Measurements from ENCODE around the gene MYO1A. TPM values are rescaled to one million over a fixed set of nuclear protein-coding genes. Genes with fewer than 3 reads are reported as not detected.
"Not testable (repeated sequence)": the region's sequence is repeated elsewhere in the genome, so short reads cannot be mapped to it uniquely, and the experiment has no call there.

The MYO1A gene
- total and polyA plus RNA-seq, 5 donors = 0.02 to 0.43 (median 0.32) TPM; not detected in 1

GRCh38 chr12:57057067-57057751 lies 7.3 kb upstream of the MYO1A start:
- DNase-seq (no peak), ATAC-seq (no peak)
- Histone ChIP-seq H3K4me3 (ENCODE audit: low read length) (no peak overlapping the region), H3K27ac (ENCODE audit: low read length) (no peak overlapping the region), H3K4me1 (ENCODE audit: control insufficient read depth, insufficient read depth, low read length) (no peaks in the 10 kb centered on the region), H3K9me3 (ENCODE audit: control insufficient read depth, low read length) (no peaks in the 10 kb centered on the region), H3K27me3 (ENCODE audit: control insufficient read depth, insufficient read depth) (no peaks in the 10 kb centered on the region)
- intact Hi-C loops (cut with DNase I) = loop anchor here in 2 of 4 donors (5.0 kb wide), 2 partner anchors 45 to 295 kb away; partner anchors contain the start of gene HSD17B6 (in 1 of the 2)
- 90% methylated on average over 6 of the region's 6 CpGs for whole genome bisulfite sequencing

- Histone ChIP-seq H3K4me3 (ENCODE audit: low read length) (no peak overlapping the region), H3K27ac (ENCODE audit: low read length) (no peak overlapping the region), H3K4me1 (ENCODE audit: control insufficient read depth, insufficient read depth, low read length) (no peaks in the 10 kb centered on the region), H3K9me3 (ENCODE audit: control insufficient read depth, low read length) (no peaks in the 10 kb centered on the region), H3K27me3 (ENCODE audit: control insufficient read depth, insufficient read depth) (no peaks in the 10 kb centered on the region)
- intact Hi-C loops (cut with DNase I) = loop anchor here in 2 of 4 donors (5.0 kb wide), 2 partner anchors 44 to 294 kb away; partner anchors contain the start of gene HSD17B6 (in 1 of the 2)
- ATAC-seq = no peak
- WGBS = 43% methylated on average over 3 of the region's 3 CpGs
- no peak for DNase-seq
Observed at GRCh38 chr12:57055824-57056223, 5.9 kb upstream of the MYO1A start.

- H3K4me1 ChIP-seq (ENCODE audit: control insufficient read depth, insufficient read depth, low read length); H3K4me3 ChIP-seq (ENCODE audit: low read length): not testable (repeated sequence)
- WGBS = 96% methylated on average over 4 of the region's 4 CpGs
Observed at GRCh38 chr12:57053901-57054300, 4.0 kb upstream of the MYO1A start.

GRCh38 chr12:57053146-57053545 lies 3.2 kb upstream of the MYO1A start:
- H3K9me3 ChIP-seq (ENCODE audit: control insufficient read depth, low read length); ATAC-seq; H3K4me1 ChIP-seq (ENCODE audit: control insufficient read depth, insufficient read depth, low read length); H3K27me3 ChIP-seq (ENCODE audit: control insufficient read depth, insufficient read depth); H3K27ac ChIP-seq (ENCODE audit: low read length); H3K4me3 ChIP-seq (ENCODE audit: low read length); DNase-seq; intact Hi-C loops (cut with DNase I): not testable (repeated sequence)
- 97% methylated on average over 4 of the region's 4 CpGs for WGBS

More at GRCh38 chr12:57053901-57054300, 4.0 kb upstream of the MYO1A start:
- H3K27me3 ChIP-seq (ENCODE audit: control insufficient read depth, insufficient read depth); ATAC-seq; H3K9me3 ChIP-seq (ENCODE audit: control insufficient read depth, low read length); intact Hi-C loops (cut with DNase I); DNase-seq; H3K27ac ChIP-seq (ENCODE audit: low read length): not testable (repeated sequence)

GRCh38 chr12:57051011-57051410 lies 1.1 kb upstream of the MYO1A start:
- Histone ChIP-seq H3K27ac (ENCODE audit: low read length) (no peak overlapping the region), H3K27me3 (ENCODE audit: control insufficient read depth, insufficient read depth) (no peaks in the 10 kb centered on the region), H3K4me1 (ENCODE audit: control insufficient read depth, insufficient read depth, low read length) (no peaks in the 10 kb centered on the region), H3K4me3 (ENCODE audit: low read length) (no peak overlapping the region), H3K9me3 (ENCODE audit: control insufficient read depth, low read length) (no peaks in the 10 kb centered on the region)
- intact Hi-C loops (cut with DNase I) = no loop called here
- 97% methylated on average over 1 of the region's 1 CpG for WGBS
- DNase-seq (no peak), ATAC-seq (no peak)

- H3K27me3 ChIP-seq (ENCODE audit: control insufficient read depth, insufficient read depth) = no peaks in the 10 kb centered on the region
- 78% methylated on average over 4 of the region's 4 CpGs for WGBS
- H3K4me1 ChIP-seq (ENCODE audit: control insufficient read depth, insufficient read depth, low read length) = no peaks in the 10 kb centered on the region
Observed at GRCh38 chr12:57049119-57049446, 846 bp downstream of the MYO1A start.

GRCh38 chr12:57048423-57049118 lies 1.4 kb downstream of the MYO1A start:
- intact Hi-C loops (cut with DNase I) = no loop called here
- no peak overlapping the region for H3K4me3 ChIP-seq (ENCODE audit: low read length)
- H3K9me3 ChIP-seq (ENCODE audit: control insufficient read depth, low read length) = no peaks in the 10 kb centered on the region
- DNase-seq (no peak), ATAC-seq (no peak)
- H3K27me3 ChIP-seq (ENCODE audit: control insufficient read depth, insufficient read depth) = no peaks in the 10 kb centered on the region
- 79% methylated on average over 1 of the region's 1 CpG for WGBS
- no peak overlapping the region for H3K27ac ChIP-seq (ENCODE audit: low read length)
- no peaks in the 10 kb centered on the region for H3K4me1 ChIP-seq (ENCODE audit: control insufficient read depth, insufficient read depth, low read length)

More at GRCh38 chr12:57049119-57049446, 846 bp downstream of the MYO1A start:
- ATAC-seq = no peak
- intact Hi-C loops (cut with DNase I) = no loop called here
- no peak for DNase-seq
- Histone ChIP-seq H3K4me3 (ENCODE audit: low read length) (no peak overlapping the region), H3K9me3 (ENCODE audit: control insufficient read depth, low read length) (no peaks in the 10 kb centered on the region), H3K27ac (ENCODE audit: low read length) (no peak overlapping the region)

GRCh38 chr12:57047981-57048380 lies 1.9 kb downstream of the MYO1A start:
- H3K27me3 ChIP-seq (ENCODE audit: control insufficient read depth, insufficient read depth) = no peaks in the 10 kb centered on the region
- no peaks in the 10 kb centered on the region for H3K9me3 ChIP-seq (ENCODE audit: control insufficient read depth, low read length)
- H3K27ac ChIP-seq (ENCODE audit: low read length) = no peak overlapping the region
- 80% methylated on average over 1 of the region's 1 CpG for WGBS
- no peak overlapping the region for H3K4me3 ChIP-seq (ENCODE audit: low read length)
- H3K4me1 ChIP-seq (ENCODE audit: control insufficient read depth, insufficient read depth, low read length) = no peaks in the 10 kb centered on the region
- ATAC-seq (no peak), DNase-seq (no peak)
- intact Hi-C loops (cut with DNase I) = no loop called here

GRCh38 chr12:57046947-57047890 lies 2.7 kb downstream of the MYO1A start:
- ATAC-seq = peak in 1 of 2 donors; percentile 33
- H3K27me3 ChIP-seq (ENCODE audit: control insufficient read depth, insufficient read depth) = no peaks in the 10 kb centered on the region
- no peak for DNase-seq
- H3K27ac ChIP-seq (ENCODE audit: low read length) = no peak overlapping the region
- WGBS = 70% methylated on average over 10 of the region's 10 CpGs
- intact Hi-C loops (cut with DNase I) = no loop called here
- no peaks in the 10 kb centered on the region for H3K9me3 ChIP-seq (ENCODE audit: control insufficient read depth, low read length)
- H3K4me1 ChIP-seq (ENCODE audit: control insufficient read depth, insufficient read depth, low read length) = no peaks in the 10 kb centered on the region
- no peak overlapping the region for H3K4me3 ChIP-seq (ENCODE audit: low read length)

- Histone ChIP-seq H3K9me3 (ENCODE audit: control insufficient read depth, low read length) (no peaks in the 10 kb centered on the region), H3K4me1 (ENCODE audit: control insufficient read depth, insufficient read depth, low read length) (no peaks in the 10 kb centered on the region), H3K27ac (ENCODE audit: low read length) (no peak overlapping the region), H3K4me3 (ENCODE audit: low read length) (no peak overlapping the region), H3K27me3 (ENCODE audit: control insufficient read depth, insufficient read depth) (no peaks in the 10 kb centered on the region)
- intact Hi-C loops (cut with DNase I) = no loop called here
- WGBS = 60% methylated on average over 6 of the region's 6 CpGs
- DNase-seq = no peak
- ATAC-seq = no peak
Observed at GRCh38 chr12:57046086-57046791, 3.7 kb downstream of the MYO1A start.

Data from right cardiac atrium (tissue), 5 donors.